GM19395 (cell line): Measurements from ENCODE around the gene CD69.
"Not testable (repeated sequence)": the region's sequence is repeated elsewhere in the genome, so short reads cannot be mapped to it uniquely, and the experiment has no call there.

Experiments
- ATAC-seq: cut with Tn5 transposase; IDR thresholded peaks from one replicate; pipeline ENCODE4 v1.9.1; 2021; ENCODE audit warnings: mild to moderate bottlenecking, moderate library complexity; ENCODE audit not compliant: unreplicated experiment

Gene CD69

DNA sequence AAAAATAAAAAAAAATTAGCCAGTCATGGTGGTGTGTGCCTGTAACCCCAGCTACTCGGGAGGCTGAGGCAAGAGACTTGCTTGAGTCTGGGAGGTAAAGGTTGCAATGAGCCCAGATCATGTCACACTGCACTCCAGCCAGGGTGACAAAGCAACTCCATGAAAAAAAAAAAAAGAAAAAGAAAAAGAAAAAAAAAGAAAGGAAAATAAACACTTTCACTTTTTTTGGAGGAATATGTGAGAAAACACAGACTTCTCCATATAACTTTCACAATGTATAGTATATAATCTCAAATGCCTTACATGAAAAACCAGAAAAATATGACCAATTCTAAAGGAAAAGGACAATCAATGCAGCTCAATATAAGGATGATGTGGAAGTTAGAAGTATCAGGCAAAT, 36.7 kb downstream of the CD69 start:
- ATAC-seq, result no peak

DNA sequence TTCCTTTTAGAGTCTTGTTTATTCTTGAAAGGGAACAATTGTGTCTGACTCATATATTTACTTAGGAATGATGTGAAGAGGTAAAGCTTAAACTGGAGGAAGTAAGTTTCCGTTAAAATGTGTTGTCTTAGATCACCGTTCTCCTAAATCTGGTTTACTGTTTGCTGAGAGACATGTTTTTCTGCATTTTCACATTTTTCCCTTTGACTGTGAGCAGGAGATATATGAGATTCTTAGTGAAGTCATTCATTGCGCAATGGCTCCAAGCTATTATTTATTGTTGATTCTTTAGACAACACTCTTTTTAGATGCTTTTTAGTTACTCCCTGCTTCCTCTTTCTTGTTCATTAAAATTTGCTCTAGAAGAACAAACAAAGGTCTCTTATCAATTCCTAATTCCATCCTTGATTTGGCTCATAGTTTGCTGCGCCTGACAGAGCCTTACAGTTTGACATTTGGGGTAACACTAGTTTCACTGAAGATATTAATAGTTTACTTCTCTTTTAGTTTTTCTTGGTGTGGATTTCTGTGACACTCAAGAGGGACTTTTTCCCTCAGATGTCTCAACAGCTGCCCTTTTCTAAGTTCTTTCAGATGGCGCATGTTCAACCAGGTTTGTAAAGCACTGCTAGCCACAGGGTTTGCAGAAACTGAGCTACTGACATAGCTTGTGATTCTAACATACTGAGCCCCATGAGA, 39.2 kb downstream of the CD69 start:
- peak; percentile 54 for ATAC-seq

DNA sequence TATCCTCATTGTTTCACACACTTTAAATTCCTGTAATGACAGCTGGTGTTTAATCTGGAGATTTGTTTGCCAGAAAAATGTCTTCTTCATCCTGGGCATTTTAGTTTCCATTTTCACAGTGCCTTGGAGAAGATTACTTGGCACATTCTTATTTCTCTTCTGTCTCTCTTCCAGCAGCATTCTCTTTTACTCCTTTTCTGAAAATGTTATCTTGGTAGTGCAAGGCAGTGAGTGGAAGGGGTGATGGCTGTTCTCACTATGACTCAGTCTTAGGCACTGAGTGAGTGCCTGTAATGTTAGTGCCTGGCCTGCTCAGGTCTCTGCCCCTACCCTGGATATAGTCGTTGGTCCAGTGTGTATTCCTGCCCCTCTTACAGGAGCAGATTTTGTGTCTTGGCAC, 40.9 kb downstream of the CD69 start:
- ATAC-seq, result no peak

DNA sequence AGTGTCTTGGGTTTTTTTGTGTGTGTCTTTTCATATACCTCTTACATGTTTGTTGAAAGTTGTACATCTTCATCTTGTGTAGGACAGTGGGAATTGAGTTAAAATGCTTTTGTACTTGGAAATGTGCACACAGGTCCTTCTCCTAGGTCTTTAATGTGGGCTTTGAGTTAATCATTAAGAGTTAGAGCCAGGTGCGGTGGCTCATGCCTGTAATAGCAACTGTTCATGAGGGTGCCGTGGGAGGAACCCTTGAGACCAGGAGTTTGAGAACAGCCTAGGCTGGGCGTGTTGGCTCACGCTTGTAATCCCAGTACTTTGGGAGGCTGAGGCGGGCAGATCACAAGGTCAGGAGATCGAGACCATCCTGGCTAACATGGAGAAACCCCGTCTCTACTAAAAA, 41.7 kb downstream of the CD69 start:
- ATAC-seq, result no peak

DNA sequence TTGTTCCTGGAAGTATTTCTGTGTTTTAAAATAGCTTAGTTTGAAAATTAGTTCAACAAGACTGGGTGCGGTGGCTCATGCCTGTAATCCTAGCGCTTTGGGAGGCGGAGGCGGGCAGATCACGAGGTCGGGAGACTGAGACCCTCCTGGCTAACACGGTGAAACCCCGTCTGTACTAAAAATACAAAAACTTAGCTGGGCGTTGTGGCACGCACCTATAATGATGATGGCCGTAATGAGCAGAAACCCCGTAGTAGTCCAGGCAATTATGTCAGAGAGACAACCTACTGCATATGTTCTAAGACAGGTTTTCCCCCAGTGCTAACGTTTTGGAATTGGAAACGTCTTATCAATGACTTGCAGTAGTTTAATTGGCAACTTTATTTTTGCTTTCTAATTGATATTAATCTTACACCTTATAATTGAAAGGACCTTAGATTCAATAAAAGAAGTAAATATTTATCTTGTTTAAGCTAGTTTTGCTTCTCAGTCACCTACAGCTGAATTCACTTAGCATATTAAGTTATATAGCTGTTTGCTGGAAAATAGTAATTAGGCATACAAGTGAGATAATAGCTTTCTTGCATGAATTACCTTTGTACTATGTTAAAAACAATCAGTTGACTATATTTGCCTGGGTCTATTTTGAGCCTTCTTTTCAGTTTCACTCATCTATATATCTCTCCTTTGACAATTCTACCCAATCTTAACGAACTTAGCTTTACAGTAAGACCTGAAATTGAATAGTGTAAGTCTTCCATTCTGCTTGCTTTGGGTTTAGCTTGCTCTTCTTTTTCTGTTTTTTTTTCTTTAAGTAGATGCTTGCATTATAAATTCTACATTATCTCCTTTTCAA, 43.4 kb downstream of the CD69 start:
- ATAC-seq, result no peak

DNA sequence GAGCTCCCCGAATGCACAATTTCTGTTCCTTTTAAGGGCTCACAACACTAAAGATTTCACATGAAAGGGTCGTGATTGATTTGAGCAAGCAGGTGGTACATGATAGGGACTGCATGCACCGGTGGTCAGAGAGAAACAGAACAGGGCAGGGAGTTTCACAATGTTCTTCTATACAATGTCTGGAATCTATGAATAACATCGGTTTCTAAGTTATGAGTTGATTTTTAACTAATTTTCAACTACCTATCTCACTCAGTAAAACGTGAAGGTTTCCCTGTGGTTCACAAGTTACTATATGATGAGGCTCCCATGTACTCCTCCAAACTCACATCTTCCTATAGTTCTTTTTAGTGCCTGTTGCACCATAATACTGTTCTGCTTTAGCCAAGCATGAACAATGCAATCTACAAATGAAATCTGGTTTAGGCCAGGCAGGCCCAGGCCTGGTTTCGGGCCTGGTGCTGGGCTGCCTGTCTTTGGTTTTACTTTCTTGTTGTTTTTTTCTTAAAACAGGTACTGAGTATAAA, 47.6 kb downstream of the CD69 start:
- peak; percentile 76 for ATAC-seq

DNA sequence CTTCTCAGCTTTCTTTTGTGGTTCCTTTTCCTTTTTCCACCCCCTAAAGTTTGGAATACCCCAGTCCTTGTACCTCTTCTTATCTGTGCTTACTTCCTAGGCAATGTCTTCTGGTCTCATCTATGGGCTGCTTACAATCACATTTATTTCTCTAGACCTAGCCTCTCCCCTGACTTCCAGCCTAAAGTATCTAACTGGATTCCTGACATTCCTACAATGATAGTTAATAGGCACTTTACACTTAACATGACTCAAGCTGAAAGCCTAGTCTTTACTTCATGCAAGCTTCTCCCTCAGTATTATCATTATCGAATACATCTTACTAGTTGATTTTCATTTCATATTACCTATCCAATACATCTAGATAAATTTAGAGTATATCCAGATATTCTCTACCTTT, 49.0 kb downstream of the CD69 start:
- no peak for ATAC-seq

DNA sequence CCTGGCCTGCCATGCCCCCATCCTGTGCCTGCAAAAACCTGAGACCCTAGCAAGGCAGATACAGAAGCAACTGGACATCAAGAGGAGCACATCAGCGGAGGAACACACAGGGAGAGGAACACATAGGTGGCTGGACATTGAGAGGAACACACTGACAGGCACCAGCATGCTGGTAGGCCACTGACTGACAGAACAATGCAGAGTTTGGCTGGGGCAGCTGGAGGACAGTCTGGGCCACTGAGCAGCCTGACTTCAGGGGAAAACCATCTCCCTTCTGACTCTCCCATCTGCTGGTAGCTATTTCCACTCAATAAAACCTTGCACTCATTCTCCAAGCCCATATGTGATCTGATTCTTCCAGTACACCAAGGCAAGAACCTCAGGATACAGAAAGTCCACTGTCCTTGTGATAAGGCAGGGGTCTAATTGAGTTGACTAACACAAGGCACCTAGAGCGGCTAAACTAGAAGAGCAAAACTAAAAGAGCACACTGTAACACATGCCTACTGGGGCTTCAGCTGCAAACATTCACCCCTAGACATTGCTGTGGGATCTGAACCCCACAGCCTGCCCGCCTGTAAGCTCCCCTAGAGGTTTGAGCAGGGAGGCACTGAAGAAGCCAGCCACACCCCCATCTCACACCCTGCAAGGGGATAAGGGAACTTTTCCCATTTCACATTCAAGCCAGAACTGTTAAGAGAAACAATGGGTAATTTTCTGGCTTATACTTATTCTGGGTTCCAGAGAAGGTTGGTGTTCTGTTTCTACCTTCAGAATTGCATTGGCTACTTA, 49.9 kb downstream of the CD69 start:
- no peak for ATAC-seq

DNA sequence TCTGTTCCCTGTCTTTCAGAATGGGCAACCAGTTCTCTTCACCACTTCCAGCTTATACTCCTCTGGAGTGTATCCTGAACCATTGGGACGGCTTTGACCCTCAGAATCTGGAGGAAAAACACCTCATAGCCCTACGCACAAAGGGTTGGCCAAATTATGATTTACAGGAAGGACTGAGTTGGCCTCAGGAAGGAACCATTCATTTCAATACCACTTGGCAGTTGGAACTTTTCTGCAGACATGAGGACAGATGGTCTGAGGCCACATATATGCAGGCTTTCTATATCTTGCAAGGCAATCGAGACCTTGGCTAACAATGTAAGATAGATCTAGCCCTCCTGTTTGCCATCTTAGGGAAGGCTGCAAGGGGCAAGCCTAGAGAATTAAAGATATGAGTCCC, 51.8 kb downstream of the CD69 start:
- ATAC-seq, result no peak

DNA sequence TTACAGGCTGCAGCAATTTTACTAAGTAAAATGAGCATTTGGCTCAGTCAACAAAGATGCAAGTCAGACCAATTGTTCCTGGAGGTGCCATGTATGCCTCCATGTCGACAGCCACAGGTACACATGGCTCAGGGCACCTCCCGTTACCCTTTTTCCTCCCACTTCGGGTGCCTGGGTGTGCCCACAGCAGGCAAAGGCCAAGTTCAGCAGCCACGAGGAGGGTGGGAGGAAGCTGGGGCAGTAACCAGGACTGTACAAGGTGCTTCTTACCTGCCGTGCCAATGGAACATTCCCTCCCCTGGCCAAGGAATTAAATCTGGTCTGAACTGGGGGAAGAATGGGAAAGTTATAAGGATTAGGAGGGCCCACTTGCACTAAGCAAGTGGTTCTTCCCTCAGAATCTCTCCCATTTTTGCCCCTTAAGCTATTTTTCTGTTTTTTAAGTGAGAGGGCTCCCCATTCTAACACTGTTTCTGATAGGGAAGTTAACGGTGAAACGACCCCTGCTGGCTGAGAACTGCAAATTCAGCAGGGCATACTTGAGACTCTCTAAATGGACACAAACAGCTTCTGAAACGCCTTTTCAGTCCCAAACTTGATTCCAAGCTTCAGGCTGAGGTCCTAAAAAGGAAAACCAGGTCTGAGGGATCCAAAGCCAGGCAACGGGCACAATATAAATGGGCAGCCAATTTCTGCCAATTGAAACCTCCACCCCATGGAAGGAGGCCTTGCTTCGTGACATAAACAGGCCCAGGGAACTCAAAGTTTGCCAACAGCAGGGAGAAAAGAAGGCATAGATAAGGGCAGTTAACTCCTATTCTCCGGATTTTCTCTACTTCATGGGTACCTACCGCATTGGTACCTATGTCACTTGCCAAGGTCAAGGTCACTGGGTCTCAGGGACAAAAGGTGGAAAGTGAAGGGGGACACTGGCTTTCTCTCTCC, 52.6 kb downstream of the CD69 start:
- ATAC-seq, result no peak

DNA sequence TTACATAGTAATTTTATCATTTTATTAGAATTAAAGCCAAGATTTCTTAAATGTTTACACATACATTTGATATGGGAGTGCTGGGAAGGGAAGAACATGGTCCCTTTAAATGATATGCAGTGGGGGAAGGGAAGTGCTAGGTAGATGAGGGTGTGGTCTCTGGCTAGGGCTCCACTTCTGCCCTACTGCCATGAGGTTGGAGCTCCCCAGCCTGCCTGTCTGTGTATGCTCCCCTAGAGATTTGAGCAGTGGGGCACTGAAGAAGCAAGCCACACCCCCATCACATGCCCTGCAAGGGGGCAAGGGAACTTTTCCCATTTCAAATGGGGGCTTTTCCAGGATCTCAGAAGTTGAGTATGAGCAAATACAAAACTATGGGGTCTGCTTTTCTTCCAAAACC, 53.3 kb downstream of the CD69 start:
- no peak for ATAC-seq

DNA sequence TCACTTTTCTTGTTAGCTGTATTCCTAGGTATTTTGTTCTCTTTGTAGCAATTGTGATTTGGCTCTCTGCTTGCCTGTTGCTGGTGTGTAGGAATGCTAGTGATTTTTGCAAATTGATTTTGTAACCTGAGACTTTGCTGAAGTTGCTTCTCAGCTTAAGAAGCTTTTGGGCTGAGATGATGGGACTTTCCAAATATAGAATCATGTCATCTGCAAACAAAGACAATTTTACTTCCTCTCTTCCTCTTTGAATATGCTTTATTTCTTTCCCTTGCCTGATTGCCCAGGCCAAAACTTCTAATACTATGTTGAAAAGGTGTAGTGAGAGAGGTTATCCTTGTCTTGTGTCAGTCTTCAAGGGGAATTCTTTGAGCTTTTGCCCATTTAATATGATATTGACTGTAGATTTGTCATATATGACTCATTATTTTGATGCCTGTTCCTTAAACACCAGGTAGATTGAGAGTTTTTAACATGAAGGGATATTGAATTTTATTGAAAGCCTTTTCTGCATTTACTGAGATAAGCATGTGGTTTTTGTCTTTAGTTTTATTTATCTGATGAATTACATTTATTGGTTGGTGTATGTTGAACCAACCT, 54.5 kb downstream of the CD69 start:
- no peak for ATAC-seq

DNA sequence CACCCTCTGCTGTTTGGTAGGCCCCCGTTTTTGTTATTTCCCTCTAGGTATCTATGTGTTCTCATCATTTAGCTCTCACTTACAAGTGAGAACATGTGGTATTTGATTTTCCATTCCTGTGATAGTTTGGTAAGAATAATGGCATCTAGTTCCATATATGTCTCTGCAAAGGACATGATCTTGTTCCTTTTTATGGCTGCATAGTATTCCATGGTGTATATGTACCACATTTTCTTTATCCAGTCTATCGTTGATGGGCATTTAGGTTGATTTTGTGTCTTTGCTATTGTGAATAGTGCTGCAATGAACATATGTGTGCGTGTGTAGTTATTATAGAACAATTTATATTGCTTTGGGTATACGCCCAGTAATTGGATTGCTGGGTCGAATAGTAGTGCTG, 56.1 kb downstream of the CD69 start:
- ATAC-seq, result not testable (repeated sequence)
